HCT116 (cell line): Measurements from ENCODE around the gene FSTL4. TPM values are rescaled to one million over a fixed set of nuclear protein-coding genes. Genes with fewer than 3 reads are reported as not detected.

ENCODE experiments used
- ATAC-seq: fragments of 200-7000 bp; cut with Tn5 transposase; 2 replicates; pipeline ENCODE4 v1.9.1; 2020; ENCODE audit warnings: mild to moderate bottlenecking, moderate library complexity
- BruUV-seq: library from RNA; stranded (reverse); fragments of 400-500 nt; replicated peaks from 2 replicates; lab custom pipeline; 2021; lab: Mats Ljungman, UMichigan
- CTCF ChIA-PET: fragments of 300-600 bp; sonication (Branson Sonifier 250); formaldehyde crosslinking; loops from one replicate; lab custom pipeline; 2021; ENCODE audit warnings: antibody characterized with exemption; lab: Charles Lee
- POLR2A ChIA-PET: fragments of 300-600, 350-600 bp; sonication (Branson Sonifier 250); formaldehyde crosslinking; loops from one replicate; lab custom pipeline; 2021; ENCODE audit warnings: antibody characterized with exemption; lab: Charles Lee
- RAD21 ChIA-PET, 2 experiments: fragments of 300-600 bp; sonication (Branson Sonifier 250); formaldehyde crosslinking; loops; one replicate each; lab custom pipeline; 2023; ENCODE audit warnings: low total read pairs in 2 of 2; ENCODE audit not compliant: uncharacterized antibody in 2 of 2, unreplicated experiment in 2 of 2, low non-redundant PET in 1 of 2; lab: Charles Lee
- DNase-seq: peaks from one replicate; pipeline ENCODE4 v3.0.0-alpha.2; 2010; ENCODE audit warnings: low read depth, low spot score
- H2AFZ ChIP-seq: fragments of 200-600 bp; shearing (Covaris generic), sonication (generic); 2 replicates; pipeline ENCODE4 v1.6.1; 2017; ENCODE audit warnings: low read depth, mixed run types, mixed read lengths, antibody characterized with exemption, low read length; ENCODE audit not compliant: poor library complexity, severe bottlenecking
- H3K27ac ChIP-seq: 2 replicates; pipeline ENCODE4 v1.5.1; 2012; ENCODE audit warnings: low read depth, low read length
- H3K27me3 ChIP-seq: fragments of 200-600 bp; sonication (generic); 2 replicates; pipeline ENCODE4 v1.6.1; 2016; ENCODE audit warnings: mixed run types, low read length, mixed read lengths; ENCODE audit not compliant: insufficient read depth
- H3K36me3 ChIP-seq, 2 experiments: fragments of 200-500 bp in 1 of 2; fragments of 200-600 bp in 1 of 2; sonication (Bioruptor generic) in 1 of 2; sonication (generic) in 1 of 2; 2 replicates each; pipeline versions ENCODE4 v1.5.1 to v1.6.1; 2014 to 2016; ENCODE audit warnings: low read length in 2 of 2, inconsistent platforms in 1 of 2, mixed read lengths in 1 of 2, mixed run types in 1 of 2; ENCODE audit not compliant: insufficient read depth in 2 of 2, control insufficient read depth in 1 of 2
- H3K4me1 ChIP-seq, 2 experiments: fragments of 200-600 bp in 1 of 2; sonication (generic) in 1 of 2; 2 replicates each; pipeline versions ENCODE4 v1.5.1 to v1.6.1; 2012 to 2017; ENCODE audit warnings: low read length in 2 of 2, inconsistent platforms in 1 of 2, mild to moderate bottlenecking in 1 of 2, mixed read lengths in 1 of 2, mixed run types in 1 of 2, moderate library complexity in 1 of 2; ENCODE audit not compliant: insufficient read depth in 2 of 2, control insufficient read depth in 1 of 2
- H3K4me2 ChIP-seq: fragments of 200-600 bp; sonication (generic); 2 replicates; pipeline ENCODE4 v1.6.1; 2017; ENCODE audit warnings: mixed run types, low read length, mixed read lengths
- H3K4me3 ChIP-seq, 2 experiments: fragments of 200-600 bp in 1 of 2; sonication (generic) in 1 of 2; replicated peaks in 1 of 2; 2 replicates each; pipeline ENCODE4 v1.5.1; 2011 to 2016; ENCODE audit warnings: low read length in 2 of 2, control low read depth in 1 of 2, low read depth in 1 of 2, mild to moderate bottlenecking in 1 of 2, mixed read lengths in 1 of 2, mixed run types in 1 of 2
- H3K79me2 ChIP-seq: fragments of 200-600 bp; sonication (generic); 2 replicates; pipeline ENCODE4 v1.6.1; 2017; ENCODE audit warnings: mild to moderate bottlenecking, mixed run types, low read length, moderate library complexity, mixed read lengths; ENCODE audit not compliant: insufficient read depth
- H3K9ac ChIP-seq: fragments of 200-600 bp; sonication (generic); 2 replicates; pipeline ENCODE4 v1.6.1; 2016; ENCODE audit warnings: low read length, mixed read lengths
- H3K9me2 ChIP-seq: fragments of 200-600 bp; sonication (generic), shearing (Covaris generic); 2 replicates; pipeline ENCODE4 v1.6.1; 2017; ENCODE audit warnings: mixed run types, mild to moderate bottlenecking, moderate library complexity; ENCODE audit not compliant: insufficient read depth
- H3K9me3 ChIP-seq, 2 experiments: fragments of 200-500 bp in 1 of 2; fragments of 200-600 bp in 1 of 2; sonication (Bioruptor generic) in 1 of 2; sonication (generic) in 1 of 2; 2 replicates each; pipeline ENCODE4 v1.6.1; 2014 to 2017; ENCODE audit warnings: low read length in 2 of 2, mixed read lengths in 2 of 2, inconsistent platforms in 1 of 2, low read depth in 1 of 2, mild to moderate bottlenecking in 1 of 2, mixed run types in 1 of 2, moderate library complexity in 1 of 2; ENCODE audit not compliant: control insufficient read depth in 1 of 2, insufficient read depth in 1 of 2
- H4K20me1 ChIP-seq: fragments of 200-600 bp; sonication (generic), shearing (Covaris generic); 2 replicates; pipeline ENCODE4 v1.6.1; 2017; ENCODE audit warnings: mixed run types, mild to moderate bottlenecking, moderate library complexity; ENCODE audit not compliant: insufficient read depth
- CBX3 ChIP-seq: IDR thresholded peaks from 2 replicates; pipeline ENCODE4 v1.6.1; 2012; ENCODE audit warnings: low read depth
- CTCF ChIP-seq, 3 experiments: fragments of 200-600 bp in 1 of 3; sonication (generic) in 1 of 3; IDR thresholded peaks in 2 of 3; conservative IDR thresholded peaks in 1 of 3; 2 replicates each; pipeline ENCODE4 v1.5.1; 2012 to 2017; ENCODE audit warnings: low read depth in 2 of 3, low read length in 2 of 3, antibody characterized with exemption in 1 of 3, borderline replicate concordance in 1 of 3, control low read depth in 1 of 3, mild to moderate bottlenecking in 1 of 3, mixed read lengths in 1 of 3, mixed run types in 1 of 3, moderate library complexity in 1 of 3; ENCODE audit not compliant: insufficient read depth in 1 of 3
- EGR1 ChIP-seq: IDR thresholded peaks from 2 replicates; pipeline ENCODE4 v1.6.1; 2012; ENCODE audit warnings: low read depth
- EZH2phosphoT487 ChIP-seq: fragments of 200-600 bp; IDR thresholded peaks from 2 replicates; pipeline ENCODE4 v1.6.1; 2018; ENCODE audit warnings: antibody characterized with exemption, borderline replicate concordance
- FOSL1 ChIP-seq: IDR thresholded peaks from 2 replicates; pipeline ENCODE4 v1.6.1; 2012; ENCODE audit warnings: low read depth
- JUND ChIP-seq: IDR thresholded peaks from 2 replicates; pipeline ENCODE4 v1.6.1; 2012
- POLR2A ChIP-seq: IDR thresholded peaks from 2 replicates; pipeline ENCODE4 v1.7.0; 2011; ENCODE audit warnings: borderline replicate concordance; ENCODE audit not compliant: insufficient read depth, insufficient read length; ENCODE audit errors: extremely low read depth
- RAD21 ChIP-seq: IDR thresholded peaks from 2 replicates; pipeline ENCODE4 v1.6.1; 2012; ENCODE audit warnings: low read depth, mild to moderate bottlenecking
- ZFX ChIP-seq: fragments of 450-650 bp; IDR thresholded peaks from 2 replicates; pipeline ENCODE4 v1.6.1; 2017
- intact Hi-C: fragments of 100-400 bp; cut with micrococcal nuclease; formaldehyde crosslinking; loops from 2 replicates; pipeline ENCODE4 v1.10.0; 2022
- total RNA-seq: library from RNA; stranded (reverse); gene quantifications from one replicate; pipeline ENCODE4 v1.2.1, GENCODE V29; 2021; ENCODE audit not compliant: unreplicated experiment
- TF ChIP-seq, protein P1 (sequence below): IDR thresholded peaks from 2 replicates; pipeline ENCODE4 v1.6.1; 2011; ENCODE audit warnings: mild to moderate bottlenecking, low read length, moderate library complexity; ENCODE audit not compliant: insufficient replicate concordance; ENCODE audit errors: extremely low read depth
- TF ChIP-seq, protein P2 (sequence below): IDR thresholded peaks from 2 replicates; pipeline ENCODE4 v1.6.1; 2012
- TF ChIP-seq, protein P3 (sequence below): IDR thresholded peaks from 2 replicates; pipeline ENCODE4 v1.6.1; 2012; ENCODE audit warnings: low read depth

The FSTL4 gene
- total RNA-seq, 1 experiment from 2014 or later = 0.37 TPM

DNA sequence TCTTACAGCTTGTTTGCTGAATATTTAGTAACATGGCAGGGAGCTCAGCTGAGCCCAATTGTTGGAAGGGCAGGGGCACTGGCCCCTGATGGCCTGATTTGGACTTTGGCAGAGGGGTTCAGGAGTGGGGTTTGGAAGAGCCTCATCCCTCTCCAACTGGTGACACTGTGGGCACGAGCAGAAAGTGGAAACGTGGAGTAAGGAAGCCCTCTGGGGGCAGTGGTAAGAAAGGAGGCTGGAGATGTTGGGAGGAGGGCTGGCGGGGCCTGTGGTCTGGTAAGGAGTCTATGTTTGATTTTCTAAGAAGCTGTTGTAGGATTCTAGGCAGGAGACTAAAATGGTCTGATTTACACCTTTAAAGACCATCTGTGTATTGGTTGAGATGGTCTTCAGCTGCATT lies 351.6 kb downstream of the FSTL4 start:
- Histone ChIP-seq H2AFZ (no peak overlapping the region), H3K36me3 (no peaks in the 10 kb centered on the region), H3K79me2 (no peaks in the 10 kb centered on the region), H3K4me3 (no peak overlapping the region), H3K27ac (no peak overlapping the region), H3K4me2 (no peak overlapping the region), H4K20me1 (no peaks in the 10 kb centered on the region), H3K9ac (no peak overlapping the region), H3K27me3 (no peaks in the 10 kb centered on the region), H3K9me3 (no peaks in the 10 kb centered on the region), H3K9me2 (no peaks in the 10 kb centered on the region), H3K4me1 (no peaks in the 10 kb centered on the region)
- DNase-seq (no peak), ATAC-seq (peak; percentile 67)
- POLR2A ChIA-PET = no interaction called here
- RAD21 ChIA-PET = no interaction called here
- CTCF ChIA-PET = interaction anchor here (1.0 kb wide), 1 partner anchor 13 kb away, joined by 3 read pairs; no protein-coding TSS in a partner anchor
- no TSS peak for BruUV-seq
- TF ChIP-seq RAD21 (peak; percentile 63), EZH2phosphoT487 (no peak), POLR2A (no peak), EGR1 (no peak), CBX3 (no peak), ZFX (no peak), JUND (no peak), FOSL1 (no peak), CTCF (IDR thresholded peaks at IDR 0.05 in 2 of 3, conservative IDR thresholded peaks at IDR 0.05 in 1 of 3; ENCODE audit: borderline replicate concordance in 1 of 3, insufficient read depth in 1 of 3, low read depth in 2 of 3, low read length in 2 of 3) (peak in 2 of 3 experiments; percentile 15 to 37; a peak in 2 of 6 replicates)
- TF ChIP-seq, protein P1, sequence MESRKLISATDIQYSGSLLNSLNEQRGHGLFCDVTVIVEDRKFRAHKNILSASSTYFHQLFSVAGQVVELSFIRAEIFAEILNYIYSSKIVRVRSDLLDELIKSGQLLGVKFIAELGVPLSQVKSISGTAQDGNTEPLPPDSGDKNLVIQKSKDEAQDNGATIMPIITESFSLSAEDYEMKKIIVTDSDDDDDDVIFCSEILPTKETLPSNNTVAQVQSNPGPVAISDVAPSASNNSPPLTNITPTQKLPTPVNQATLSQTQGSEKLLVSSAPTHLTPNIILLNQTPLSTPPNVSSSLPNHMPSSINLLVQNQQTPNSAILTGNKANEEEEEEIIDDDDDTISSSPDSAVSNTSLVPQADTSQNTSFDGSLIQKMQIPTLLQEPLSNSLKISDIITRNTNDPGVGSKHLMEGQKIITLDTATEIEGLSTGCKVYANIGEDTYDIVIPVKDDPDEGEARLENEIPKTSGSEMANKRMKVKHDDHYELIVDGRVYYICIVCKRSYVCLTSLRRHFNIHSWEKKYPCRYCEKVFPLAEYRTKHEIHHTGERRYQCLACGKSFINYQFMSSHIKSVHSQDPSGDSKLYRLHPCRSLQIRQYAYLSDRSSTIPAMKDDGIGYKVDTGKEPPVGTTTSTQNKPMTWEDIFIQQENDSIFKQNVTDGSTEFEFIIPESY = no peak
- TF ChIP-seq, protein P2, sequence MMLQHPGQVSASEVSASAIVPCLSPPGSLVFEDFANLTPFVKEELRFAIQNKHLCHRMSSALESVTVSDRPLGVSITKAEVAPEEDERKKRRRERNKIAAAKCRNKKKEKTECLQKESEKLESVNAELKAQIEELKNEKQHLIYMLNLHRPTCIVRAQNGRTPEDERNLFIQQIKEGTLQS = no peak
- TF ChIP-seq, protein P3, sequence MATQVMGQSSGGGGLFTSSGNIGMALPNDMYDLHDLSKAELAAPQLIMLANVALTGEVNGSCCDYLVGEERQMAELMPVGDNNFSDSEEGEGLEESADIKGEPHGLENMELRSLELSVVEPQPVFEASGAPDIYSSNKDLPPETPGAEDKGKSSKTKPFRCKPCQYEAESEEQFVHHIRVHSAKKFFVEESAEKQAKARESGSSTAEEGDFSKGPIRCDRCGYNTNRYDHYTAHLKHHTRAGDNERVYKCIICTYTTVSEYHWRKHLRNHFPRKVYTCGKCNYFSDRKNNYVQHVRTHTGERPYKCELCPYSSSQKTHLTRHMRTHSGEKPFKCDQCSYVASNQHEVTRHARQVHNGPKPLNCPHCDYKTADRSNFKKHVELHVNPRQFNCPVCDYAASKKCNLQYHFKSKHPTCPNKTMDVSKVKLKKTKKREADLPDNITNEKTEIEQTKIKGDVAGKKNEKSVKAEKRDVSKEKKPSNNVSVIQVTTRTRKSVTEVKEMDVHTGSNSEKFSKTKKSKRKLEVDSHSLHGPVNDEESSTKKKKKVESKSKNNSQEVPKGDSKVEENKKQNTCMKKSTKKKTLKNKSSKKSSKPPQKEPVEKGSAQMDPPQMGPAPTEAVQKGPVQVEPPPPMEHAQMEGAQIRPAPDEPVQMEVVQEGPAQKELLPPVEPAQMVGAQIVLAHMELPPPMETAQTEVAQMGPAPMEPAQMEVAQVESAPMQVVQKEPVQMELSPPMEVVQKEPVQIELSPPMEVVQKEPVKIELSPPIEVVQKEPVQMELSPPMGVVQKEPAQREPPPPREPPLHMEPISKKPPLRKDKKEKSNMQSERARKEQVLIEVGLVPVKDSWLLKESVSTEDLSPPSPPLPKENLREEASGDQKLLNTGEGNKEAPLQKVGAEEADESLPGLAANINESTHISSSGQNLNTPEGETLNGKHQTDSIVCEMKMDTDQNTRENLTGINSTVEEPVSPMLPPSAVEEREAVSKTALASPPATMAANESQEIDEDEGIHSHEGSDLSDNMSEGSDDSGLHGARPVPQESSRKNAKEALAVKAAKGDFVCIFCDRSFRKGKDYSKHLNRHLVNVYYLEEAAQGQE = no peak
- intact Hi-C loops = loop anchor here (1.0 kb wide), 1 partner anchor 149 kb away; no protein-coding TSS in a partner anchor
